NCI-H187 (cell line): ENCODE results near the gene ZMYM5.
"Not testable (repeated sequence)": the region's sequence is repeated elsewhere in the genome, so short reads cannot be mapped to it uniquely, and the experiment has no call there.

Source experiments
- DNase-seq, 2 experiments: peaks; one replicate each; lab custom pipeline; 2025; lab: John Stamatoyannopoulos, UW

ZMYM5 gene

DNA sequence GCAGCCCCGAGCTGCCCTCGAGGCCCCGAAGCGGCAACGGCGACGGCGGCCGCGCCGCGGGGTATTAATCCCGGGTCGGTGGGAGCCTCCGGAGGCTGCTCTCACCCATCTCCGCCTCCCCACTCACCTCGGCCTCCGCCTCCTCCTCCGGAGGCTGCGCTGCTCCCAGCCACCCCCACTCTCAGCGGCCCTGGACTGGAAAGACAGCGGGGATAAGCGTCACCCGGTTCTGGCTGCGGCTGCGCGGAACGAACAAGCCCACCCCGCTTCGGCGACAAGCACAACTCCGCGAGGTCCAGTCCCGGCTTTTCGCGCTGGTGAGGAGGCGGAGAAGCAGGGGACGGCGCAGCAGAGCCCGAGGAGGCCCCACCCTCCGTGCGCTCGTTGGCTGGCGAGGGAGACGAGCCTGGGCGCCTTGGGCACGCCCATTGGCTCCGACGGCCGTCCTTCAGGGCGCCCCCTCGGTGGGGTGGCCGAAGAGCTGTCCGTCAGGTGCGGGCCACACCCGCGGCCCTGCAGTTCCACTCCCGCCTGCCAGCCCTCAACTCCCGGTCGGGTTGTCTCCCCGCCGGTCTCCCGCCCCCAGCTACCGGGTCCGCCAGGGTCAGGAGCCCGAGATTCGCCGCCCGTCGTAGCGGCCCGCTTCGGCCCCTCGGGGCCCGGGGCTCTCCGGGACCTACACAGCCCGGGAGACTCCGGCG is at the start of gene ZMYM5:
ZMYM5 (minus strand) TSS at position 327 of the 701 bp plus-strand sequence. CDS start 11,469 bp downstream, outside the sequence.
- DNase-seq, result peak; percentile 90 to 92

DNA sequence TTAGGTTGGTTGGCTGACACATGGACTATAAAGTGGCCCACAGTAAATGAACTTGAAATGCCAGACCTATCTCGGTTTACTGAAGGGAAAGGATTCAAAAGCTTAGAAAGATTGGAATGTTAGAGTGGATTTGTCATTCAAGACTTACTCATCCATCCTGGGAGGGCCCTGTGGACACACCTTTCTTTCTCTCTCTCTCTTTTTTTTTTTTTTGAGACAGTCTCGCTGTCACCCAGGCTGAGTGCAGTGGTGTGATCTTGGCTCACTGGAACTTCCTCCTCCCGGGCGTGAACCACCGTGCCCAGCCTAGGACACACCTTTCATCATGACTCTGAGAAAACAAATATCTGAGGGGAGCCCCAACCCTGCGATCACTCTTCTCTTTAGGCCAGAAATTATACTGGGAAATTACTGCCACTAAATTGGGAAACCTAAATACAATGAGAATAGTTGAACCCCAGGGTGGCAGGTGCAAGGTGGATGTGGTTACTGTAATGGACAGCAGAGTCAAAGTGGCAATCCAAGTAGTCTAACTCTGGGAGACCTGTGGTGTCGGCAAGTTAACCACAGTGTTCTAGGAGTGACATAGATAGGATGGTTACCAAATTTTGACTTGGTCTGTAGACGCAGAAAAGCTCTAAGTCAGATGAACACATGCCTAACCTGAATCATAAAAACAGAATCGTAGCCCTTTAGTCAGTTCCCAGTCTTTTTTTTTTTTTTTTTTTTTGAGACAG is 47.1 kb upstream of the ZMYM5 start:
- no peak for DNase-seq

DNA sequence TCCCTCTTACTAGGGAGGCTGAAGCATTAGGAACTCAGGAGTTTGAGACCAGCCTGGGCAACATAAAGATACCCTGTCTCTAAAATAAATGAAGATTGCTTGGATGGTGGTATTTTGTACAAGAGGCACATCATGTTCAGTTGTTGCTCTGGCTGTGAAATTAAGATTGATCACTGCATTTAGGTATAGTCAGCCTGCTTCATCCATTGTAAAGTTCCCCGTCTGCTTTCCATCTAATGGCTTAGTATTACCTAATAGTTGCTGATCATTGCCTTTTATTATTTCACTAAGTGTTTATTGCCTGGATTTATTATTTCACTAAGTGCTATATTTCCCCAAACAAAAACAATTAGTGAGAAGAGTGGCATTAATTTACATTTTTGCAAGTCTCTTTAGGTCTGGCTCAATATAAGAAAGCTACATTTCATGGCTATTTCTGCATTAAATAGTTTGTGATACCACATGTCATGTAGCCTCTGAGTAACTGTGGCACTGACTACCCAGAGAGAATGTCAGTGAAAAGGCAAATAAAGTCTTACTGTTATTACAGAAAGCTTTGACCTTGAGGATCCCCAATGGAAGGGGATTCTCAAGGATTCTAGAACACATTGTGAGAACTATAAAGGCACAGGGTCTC is 45.0 kb upstream of the ZMYM5 start:
- no peak for DNase-seq

DNA sequence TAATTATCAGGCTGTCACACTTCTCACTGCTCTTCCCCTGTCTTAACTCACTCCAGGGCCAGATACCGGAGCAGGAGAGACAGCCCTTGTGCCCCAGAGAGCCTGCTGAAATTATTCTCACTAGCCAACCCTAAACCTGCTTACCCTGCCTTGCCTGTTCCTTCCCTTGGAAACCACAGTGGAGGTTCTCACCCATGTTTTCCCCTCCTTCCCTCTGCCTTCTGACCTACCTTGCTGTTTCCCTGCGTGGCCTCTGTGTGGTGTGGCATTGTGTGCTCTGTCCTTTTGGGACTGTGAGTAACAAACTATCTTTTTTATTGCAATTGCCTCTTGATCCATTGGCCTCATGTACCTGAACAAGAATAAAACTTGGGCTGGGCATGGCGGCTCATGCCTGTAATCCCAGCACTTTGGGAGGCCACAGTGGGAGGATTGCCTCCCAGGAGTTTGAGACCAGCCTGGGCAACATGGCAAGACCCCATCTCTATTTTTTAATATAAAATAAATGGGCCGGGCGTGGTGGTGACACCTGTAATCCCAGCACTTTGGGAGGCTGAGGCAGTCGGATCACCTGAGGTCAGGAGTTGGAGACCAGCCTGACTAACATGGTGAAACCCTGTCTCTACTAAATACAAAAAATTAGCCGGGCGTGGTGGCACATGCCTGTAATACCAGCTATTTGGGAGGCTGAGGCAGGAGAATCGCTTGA is 42.2 kb upstream of the ZMYM5 start:
- not testable (repeated sequence) for DNase-seq

DNA sequence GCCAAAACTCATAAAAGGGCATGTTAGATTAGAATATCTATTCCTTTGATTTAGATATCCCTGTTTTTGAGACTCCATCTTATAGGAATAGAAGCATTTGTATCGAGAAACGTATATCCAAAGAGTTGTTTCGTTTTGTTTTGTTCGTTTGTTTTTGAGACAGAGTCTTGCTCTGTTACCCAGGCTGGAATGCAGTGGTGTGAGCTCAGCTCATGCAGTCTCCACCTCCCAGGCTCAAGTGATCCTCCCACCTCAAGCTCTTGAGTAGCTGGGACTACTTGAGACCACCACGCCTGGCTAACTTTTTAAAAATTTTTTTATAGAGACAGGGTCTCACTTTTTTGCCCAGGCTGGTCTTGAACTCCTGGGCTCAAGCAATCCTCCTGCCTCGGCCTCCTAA is 26.6 kb upstream of the ZMYM5 start:
- no peak for DNase-seq

DNA sequence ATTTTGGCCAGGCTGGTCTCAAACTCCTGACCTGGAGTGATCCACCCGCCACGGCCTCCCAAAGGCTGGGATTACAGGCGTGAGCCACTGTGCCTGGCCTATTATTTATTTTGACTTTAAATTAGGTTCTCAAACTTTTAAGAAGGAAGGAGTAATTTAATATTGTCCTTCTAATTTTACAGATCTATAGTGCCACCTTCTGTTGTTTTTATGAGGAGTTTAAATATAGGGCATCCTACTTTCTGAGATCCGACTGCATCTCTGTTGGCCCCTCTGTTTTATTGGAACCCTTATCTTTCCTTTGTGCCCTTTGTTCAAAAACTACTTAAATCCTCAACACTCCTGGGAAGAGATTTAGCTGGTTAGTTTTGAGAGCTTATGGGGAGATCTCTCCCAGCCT is 25.4 kb upstream of the ZMYM5 start:
- no peak for DNase-seq

DNA sequence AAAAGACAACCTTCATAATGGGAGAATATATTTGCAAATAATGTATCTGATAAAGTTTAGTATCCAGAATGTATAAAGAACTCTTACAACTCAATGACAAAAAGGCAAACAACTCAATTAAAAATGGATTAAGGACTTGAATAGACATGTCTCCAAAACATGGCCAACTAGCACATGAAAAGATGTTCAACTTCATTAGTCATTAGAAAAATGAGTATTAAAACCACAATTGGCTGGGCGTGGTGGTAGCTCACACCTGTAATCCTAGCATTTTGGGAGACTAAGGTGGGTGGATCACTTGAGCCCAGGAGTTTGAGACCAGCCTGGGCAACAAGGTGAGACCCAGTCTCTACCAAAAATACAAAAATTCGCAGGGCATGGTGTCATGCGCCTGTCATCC is 18.8 kb upstream of the ZMYM5 start:
- DNase-seq, result no peak

DNA sequence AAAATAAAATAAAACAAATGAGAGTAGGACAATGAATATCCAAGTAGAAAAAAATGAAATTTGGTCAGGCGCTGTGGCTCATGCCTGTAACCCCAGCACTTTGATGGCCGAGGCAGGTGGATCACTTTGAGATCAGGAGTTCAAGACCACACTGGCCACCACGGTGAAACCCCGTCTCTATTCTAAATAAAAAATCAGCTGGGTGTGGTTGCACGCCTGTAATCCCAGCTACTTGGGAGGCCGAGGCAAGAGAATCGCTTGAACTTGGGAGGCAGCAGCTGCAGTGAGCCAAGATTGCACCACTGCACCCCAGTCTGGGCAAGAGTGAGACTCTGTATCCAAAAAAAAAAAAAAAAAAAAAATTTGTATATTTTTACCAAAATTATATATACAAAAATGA is 18.2 kb upstream of the ZMYM5 start:
- no peak for DNase-seq

DNA sequence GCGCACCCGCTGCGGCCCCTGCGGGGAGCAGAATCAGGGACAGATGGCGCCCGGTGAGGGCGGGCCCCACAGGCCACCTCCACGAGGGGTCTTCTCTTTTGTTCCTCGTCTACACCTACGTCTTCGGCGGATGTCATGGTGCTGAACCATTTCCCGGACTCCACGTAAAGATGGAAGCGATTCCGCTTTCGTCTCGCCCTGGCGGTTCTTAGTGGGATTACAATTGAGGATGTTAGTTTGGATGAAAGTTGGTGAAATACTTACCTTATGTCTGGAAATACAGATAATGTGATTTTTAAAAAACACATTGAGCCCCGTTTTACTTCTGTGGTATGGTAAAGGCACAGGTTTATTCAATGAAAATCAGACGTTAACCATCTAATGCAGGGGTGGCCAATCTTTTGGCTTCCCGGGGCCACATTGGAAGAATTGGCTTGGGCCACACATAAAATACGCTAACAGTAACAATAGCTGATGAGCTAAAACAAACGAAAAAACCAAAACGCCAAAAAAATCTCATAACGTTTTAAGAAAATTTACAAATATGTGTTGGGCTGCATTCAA is 1.4 kb upstream of the ZMYM5 start:
- peak; percentile 13 to 17 for DNase-seq

DNA sequence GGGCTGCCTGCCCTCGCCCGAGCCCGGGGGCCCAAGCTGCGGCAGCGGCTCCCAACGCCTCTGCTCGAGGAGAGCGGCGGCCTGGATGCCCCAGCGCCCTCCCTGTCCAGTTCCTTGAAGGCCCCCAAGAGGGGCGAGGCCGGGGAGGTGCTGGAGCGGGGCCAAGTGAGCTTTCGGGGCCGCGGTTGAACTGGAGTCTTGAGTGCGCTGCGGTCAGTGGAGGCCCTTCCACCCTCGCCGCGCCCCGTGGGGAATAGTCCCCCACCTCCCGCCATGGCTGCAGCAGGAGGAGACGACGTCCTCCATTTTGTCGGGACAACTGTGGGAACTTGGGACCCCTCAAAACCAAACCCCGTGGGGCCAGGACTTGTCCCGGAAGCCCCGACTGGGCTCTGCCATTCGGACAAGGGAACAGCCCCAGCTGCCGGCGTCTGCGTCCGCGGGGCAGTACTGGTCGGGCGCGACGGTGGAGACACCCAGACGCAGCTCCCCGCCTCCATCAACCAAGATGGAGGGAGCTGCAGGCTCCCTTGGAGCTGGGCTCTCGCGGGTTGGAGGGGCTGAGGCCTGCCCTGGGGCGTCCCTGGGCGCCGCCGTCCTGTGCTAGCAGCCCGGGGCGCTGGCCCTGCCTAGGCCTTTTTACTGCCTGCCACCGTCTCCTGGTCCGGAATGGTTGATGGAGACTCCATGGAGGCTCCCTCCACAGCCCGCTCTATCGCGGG is 736 bp upstream of the ZMYM5 start:
- DNase-seq, result peak; percentile 34 to 54

DNA sequence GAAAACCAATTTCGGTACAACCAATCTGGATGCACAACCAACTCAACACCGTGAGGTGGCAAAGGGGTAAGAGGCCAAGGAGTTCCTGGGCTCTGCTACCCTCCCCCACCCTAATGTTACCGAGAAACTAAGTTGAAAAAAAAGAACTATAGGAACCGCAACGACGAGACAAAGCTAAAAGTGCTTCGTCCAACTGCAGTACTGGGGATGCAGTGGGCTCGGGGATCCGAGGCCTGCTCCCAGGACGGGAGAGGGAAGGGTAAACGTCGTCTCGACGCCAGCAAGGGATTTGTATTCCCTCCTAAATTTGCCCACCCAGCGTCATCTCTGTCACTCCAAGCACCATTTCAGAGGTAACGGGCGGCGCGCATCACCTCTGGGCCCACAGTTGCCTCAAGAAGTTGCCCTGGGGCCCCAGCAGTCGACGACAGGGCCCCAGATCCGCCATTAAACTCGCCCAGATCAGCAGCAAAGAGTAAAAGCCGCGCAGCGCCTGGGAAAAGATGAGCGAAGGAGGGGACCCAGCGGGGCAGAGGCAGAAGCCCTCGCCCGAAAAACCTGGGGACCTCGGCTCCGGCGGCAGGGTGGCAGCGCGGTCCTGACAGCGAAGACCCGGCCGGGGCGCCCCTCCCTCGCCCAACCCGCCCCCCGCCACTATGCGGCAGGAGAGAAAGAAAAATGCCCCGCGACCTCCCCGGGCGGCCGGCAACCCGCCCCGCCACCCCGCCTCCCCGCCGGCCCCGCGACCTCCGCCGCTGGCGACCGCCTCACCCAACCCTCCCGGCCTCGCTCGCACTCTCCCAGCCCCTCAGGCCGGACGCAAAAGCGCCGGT is 752 bp downstream of the ZMYM5 start:
- peak in 1 of 2 experiments; percentile 3 for DNase-seq

DNA sequence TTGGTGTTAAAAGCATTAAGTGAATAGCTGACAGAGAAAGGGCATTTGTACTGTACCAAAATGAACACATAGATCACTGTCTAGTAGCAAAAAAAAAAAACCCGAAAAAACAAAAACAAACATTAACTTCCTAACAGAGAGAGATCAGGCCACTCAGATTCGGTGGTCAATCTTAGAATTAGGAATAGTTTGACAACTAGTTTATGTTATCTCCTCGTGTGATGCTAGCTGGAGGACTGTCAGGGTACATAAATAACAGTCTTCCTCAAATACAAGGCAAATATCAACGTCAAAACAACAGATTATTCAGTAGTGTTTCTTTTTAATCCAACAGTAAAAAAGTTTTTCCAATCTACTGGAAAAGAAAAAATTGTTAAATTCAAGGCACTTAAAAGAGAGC is 1.7 kb downstream of the ZMYM5 start:
- no peak for DNase-seq

DNA sequence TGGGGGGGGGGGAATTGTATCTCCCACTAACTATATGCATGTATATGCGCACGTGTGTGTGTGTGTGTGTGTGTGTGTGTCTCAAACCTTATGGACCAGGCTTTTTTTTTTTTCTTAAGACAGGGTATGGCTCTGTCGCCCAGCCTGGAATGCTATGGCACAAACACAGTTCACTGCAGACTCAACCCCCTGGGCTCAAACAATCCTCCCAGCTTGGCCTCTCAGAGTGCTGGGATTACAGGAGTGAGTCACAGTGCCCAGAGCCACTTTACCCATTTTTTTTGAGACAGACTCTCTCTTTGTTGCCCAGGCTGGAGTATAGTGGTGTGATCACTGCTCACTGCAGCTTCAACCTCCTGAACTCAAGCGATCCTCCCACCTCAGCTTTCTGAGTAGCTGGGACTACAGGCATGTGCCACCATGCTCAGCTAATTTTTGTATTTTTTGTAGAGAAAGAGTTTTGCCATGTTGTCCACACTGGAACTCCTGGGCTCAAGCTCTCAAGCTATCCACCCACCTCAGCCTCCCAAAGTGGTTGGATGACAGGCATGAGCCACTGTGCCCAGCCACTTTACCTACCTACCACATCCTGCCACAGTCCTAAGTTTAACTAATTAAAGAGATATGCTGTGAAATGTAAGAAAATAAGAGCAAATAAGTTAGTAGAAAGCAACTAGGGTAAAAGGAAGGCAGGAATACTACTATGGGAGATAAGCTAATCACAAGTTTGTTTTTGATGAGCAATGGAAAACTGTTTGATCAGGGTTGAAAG is 2.4 kb downstream of the ZMYM5 start:
- DNase-seq, result no peak

DNA sequence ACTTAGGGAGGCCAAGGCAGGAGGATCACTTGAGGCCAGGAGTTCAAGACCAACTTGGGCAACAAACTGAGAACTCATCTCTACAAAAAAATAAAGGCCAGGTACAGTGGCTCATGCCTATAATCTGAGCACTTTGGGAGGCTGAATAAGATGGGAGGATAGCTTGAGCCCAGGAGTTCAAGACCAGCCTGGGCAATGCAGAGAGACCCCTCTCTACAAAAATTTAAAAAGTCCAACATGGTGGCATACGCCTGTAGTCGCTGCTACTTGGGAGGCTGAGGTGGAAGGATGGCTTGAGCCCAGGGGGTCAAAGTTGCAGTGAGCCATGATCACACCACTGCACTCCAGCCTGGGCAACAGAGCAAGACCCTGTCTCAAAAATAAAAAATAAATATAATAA is 5.8 kb downstream of the ZMYM5 start:
- not testable (repeated sequence) for DNase-seq

DNA sequence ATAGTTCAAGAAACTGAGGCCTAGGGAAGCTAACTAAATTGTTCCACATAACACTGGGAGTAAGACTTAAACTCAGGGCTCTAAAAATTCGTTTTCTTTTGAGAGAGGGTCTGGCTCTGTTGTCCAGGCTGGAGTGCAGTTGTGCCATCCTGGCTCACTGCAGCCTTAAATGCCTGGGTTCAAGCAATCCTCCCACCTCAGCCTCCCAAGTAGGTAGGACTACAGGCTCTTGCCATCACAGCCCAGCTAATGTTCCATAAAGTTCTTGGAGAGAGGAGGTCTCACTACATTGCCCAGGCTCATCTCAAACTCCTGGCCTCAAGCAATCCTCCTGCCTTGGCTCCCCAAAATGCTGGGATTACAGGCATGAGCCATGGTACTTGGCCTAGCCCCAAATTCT is 10.7 kb downstream of the ZMYM5 start:
- DNase-seq, result no peak

DNA sequence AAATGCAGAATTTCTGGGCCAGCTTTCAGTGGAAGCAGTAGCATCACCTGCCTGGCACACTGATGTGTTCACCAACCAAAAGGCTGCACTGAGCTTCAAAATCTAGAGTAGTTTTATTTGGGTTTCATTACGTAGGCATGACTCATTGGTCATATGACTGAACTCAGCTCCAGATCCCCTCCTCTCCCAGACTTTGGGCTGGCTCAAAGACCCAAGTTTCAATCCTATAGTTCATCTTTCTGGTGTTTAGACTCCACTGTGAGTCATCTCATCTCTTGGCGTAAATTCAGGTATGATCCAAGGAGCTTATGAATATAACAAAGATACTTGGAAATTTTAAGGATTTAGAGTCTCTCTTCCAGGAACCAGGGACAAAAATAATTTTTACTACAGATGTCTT is 17.7 kb downstream of the ZMYM5 start:
- no peak for DNase-seq

DNA sequence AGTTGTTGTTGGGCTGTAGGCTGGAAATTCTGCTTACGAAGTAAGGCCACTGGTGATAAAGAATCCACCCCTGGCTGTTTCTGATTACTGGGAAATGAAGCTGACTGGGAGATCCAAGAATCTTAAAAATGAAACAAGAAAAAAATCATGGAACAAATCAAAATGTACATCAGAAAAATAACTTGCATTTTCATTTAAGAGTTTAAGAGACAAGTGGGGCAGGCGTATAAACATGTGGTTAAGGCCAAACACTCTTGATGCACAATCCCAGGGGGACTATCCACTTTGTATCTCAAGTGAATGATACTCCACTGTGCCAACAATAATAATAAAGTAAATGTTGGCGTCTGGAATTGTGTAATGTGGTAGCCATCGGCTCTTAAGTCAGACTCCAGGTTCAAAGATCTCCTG is 24.6 kb downstream of the ZMYM5 start:
- DNase-seq, result no peak

DNA sequence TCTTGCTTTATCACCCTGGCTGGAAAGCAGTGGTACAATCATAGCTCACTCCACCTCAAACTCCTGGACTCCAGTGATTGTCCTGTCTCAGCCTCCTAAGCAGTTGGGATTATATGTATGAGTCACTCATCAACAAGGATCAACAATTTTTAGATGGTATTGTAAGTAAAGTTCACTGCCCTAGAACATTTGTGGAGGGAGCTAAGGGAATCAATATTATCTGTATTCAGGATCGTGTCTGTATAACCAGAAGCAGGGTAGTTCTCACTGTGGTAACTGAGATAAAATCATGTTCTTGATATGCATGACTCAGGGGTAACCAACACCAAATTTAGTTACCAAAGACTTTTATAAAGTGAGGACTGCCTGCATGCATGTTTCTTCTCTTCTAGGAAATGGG is 27.0 kb downstream of the ZMYM5 start:
- no peak for DNase-seq

DNA sequence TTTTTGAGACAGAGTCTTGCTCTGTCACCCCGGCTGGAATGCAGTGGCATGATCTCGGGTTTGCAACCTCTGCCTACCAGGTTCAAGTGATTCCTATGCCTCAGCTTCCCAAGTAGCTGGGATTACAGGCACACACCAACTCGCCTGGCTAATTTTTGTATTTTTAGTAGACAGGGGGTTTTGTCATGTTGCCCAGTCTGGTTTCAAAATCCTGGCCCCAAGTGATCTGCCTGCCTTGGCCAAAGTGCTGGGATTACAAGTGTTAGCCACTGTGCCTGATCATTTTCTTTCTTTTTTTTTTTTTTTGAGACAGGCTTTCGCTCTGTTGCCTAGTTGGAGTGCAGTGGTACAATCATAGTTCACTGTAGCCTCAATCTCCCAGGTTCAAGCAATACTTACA is 28.7 kb downstream of the ZMYM5 start:
- no peak for DNase-seq

DNA sequence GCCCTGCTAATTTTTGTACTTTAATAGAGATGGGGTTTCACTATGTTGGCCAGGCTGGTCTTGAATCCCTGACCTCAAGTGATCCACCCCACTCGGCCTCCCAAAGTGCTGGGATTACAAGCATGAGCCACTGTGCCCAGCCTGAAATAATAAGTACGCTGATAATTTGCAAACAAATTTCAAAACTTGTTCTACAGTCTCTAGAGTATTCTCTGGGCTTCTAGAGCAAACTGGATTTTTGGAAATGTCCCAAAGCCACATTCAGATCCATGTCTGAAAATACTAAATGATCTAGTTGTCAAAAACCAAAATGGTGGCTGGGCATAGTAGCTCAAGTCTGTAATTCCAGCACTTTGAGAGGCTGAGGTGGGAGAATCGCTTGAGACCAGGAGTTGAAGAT is 40.8 kb downstream of the ZMYM5 start:
- DNase-seq, result no peak
